GM12878 (cell line): Measurements from ENCODE around the gene USP46. TPM values are rescaled to one million over a fixed set of nuclear protein-coding genes. Genes with fewer than 3 reads are reported as not detected.
A peak's percentile ranks its signal among the peaks of the same experiment; 100 is the strongest.

Source experiments
- POU2F2 ChIP-seq: IDR thresholded peaks from 3 replicates; pipeline ENCODE4 v1.6.1; 2011; ENCODE audit warnings: low read depth, mild to moderate bottlenecking, low read length, borderline replicate concordance
- SUZ12 ChIP-seq: fragments of 200-600 bp; sonication (generic); IDR thresholded peaks from one replicate; pipeline ENCODE4 v1.6.1; 2018; ENCODE audit warnings: antibody characterized with exemption, mild to moderate bottlenecking; ENCODE audit not compliant: unreplicated experiment
- YY1 ChIP-seq: IDR thresholded peaks from 2 replicates; pipeline ENCODE4 v1.6.1; 2011; ENCODE audit warnings: low read depth, mild to moderate bottlenecking, low read length
- polyA plus RNA-seq, 11 experiments: library from polyadenylated mRNA; depleted of rRNA in 4 of 11; unstranded in 6 of 11; stranded (reverse) in 5 of 11; fragments of >200 nt; fragmentation: Nextera tagmentation in 4 of 11; fragmentation: Illumina TruSeq in 1 of 11; extraction: Ambion mirVana in 4 of 11; extraction: Trizol in 1 of 11; gene quantifications; 1 replicate in 1 of 11; 2 replicates in 10 of 11; pipeline versions ENCODE4 v1.2.1 to v1.2.3, GENCODE V29; 2011 to 2016; ENCODE audit warnings: inconsistent platforms in 2 of 11, missing spikeins in 2 of 11, low read depth in 1 of 11
- total RNA-seq, 4 experiments: library from RNA; depleted of rRNA in 3 of 4; stranded (reverse); fragments of >200 nt in 3 of 4; fragmentation: Illumina TruSeq in 1 of 4; extraction: Trizol in 1 of 4; gene quantifications; 2 replicates each; pipeline versions ENCODE4 v1.2.1 to v1.2.3, GENCODE V29; 2013 to 2021
- TF ChIP-seq, protein P1 (sequence below): fragments of 450-650 bp; IDR thresholded peaks from 2 replicates; pipeline ENCODE4 v1.6.1; 2017; ENCODE audit warnings: low read depth, mild to moderate bottlenecking, moderate library complexity
- TF ChIP-seq, protein P2 (sequence below), 3 experiments: IDR thresholded peaks in 2 of 3; conservative IDR thresholded peaks in 1 of 3; 2 replicates each; pipeline ENCODE4 v1.5.1; 2011; ENCODE audit warnings: low read depth in 3 of 3, low read length in 3 of 3, mild to moderate bottlenecking in 3 of 3, control low read depth in 2 of 3, moderate library complexity in 2 of 3, inconsistent platforms in 1 of 3, mixed read lengths in 1 of 3; ENCODE audit not compliant: control insufficient read depth in 2 of 3, insufficient read depth in 1 of 3; ENCODE audit errors: extremely low read depth in 1 of 3

The USP46 gene
- total and polyA plus RNA-seq, 10 of the 15 experiments (the other 5 are each of a cell fraction or from before 2014, with no cell fraction given): 5.3 to 20.1 (median 12.0) TPM

DNA sequence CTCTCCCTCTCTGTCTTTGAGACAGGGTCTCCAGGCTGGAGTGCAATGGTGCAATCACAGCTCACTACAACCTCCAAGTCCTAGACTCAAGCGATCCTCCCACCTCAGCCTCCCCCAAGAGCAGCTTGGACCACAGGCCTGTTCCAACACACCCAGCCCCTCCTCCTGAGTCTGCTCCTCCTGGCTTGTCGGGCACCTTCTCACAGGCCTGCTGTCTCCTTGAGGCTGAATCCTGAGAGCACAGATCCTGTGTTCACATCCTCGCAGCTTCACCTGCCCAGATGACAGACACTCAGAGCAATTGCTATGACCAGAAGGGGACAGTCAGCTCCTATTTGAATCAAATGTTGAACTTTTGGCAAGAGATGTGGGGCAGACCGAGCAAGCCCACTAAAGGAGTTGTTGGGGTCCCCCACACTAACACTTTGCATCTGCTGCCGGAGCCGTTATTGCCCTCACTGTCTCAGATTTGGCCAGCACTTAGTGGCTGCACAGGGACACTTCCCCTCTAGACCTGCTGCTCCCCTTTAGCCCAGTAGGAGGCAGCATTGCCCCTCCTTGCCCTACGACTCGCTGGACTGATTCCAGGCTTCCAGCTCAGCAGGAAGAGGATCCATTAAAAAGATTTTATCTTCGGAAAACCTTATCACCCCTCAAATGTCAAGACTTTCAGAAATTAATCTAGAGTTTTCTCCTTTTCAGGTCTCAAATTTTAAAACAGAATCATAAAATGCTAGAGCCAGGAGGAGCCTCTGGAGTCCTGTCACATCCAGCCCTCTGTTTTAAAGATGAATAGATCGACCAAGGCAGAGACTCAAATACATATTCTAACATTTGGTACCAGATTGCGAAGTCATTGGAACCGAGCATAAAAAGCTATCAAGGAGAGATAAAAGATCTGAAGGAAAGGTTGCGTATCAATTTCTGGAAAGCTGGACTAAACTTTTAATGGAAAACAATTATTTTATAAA lies 113.7 kb downstream of the USP46 start (continued):
- 0 out of 2 replicates have a peak, but pooled peaks have one; percentile 41 for TF ChIP-seq YY1
- TF ChIP-seq, protein P1, sequence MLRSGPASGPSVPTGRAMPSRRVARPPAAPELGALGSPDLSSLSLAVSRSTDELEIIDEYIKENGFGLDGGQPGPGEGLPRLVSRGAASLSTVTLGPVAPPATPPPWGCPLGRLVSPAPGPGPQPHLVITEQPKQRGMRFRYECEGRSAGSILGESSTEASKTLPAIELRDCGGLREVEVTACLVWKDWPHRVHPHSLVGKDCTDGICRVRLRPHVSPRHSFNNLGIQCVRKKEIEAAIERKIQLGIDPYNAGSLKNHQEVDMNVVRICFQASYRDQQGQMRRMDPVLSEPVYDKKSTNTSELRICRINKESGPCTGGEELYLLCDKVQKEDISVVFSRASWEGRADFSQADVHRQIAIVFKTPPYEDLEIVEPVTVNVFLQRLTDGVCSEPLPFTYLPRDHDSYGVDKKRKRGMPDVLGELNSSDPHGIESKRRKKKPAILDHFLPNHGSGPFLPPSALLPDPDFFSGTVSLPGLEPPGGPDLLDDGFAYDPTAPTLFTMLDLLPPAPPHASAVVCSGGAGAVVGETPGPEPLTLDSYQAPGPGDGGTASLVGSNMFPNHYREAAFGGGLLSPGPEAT: no peak
- no peak for TF ChIP-seq POU2F2
- TF ChIP-seq SUZ12: no peak
- TF ChIP-seq, protein P2, sequence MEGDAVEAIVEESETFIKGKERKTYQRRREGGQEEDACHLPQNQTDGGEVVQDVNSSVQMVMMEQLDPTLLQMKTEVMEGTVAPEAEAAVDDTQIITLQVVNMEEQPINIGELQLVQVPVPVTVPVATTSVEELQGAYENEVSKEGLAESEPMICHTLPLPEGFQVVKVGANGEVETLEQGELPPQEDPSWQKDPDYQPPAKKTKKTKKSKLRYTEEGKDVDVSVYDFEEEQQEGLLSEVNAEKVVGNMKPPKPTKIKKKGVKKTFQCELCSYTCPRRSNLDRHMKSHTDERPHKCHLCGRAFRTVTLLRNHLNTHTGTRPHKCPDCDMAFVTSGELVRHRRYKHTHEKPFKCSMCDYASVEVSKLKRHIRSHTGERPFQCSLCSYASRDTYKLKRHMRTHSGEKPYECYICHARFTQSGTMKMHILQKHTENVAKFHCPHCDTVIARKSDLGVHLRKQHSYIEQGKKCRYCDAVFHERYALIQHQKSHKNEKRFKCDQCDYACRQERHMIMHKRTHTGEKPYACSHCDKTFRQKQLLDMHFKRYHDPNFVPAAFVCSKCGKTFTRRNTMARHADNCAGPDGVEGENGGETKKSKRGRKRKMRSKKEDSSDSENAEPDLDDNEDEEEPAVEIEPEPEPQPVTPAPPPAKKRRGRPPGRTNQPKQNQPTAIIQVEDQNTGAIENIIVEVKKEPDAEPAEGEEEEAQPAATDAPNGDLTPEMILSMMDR (IDR thresholded peaks at IDR 0.05 in 2 of 3, conservative IDR thresholded peaks at IDR 0.05 in 1 of 3; ENCODE audit: control insufficient read depth in 2 of 3, extremely low read depth in 1 of 3, insufficient read depth in 1 of 3, low read depth in 3 of 3, low read length in 3 of 3): peak; percentile 93 to 96 (median 95)

Other genes starting within 250 kb of the USP46 start
- gene ERVMER34-1, start 92.1 kb upstream of the USP46 start, total RNA-seq (2014; rRNA removed): not detected in 2 replicates
- gene ERVMER34-1, start 92.1 kb upstream of the USP46 start, total RNA-seq (2014; rRNA removed; fragmentation: Illumina TruSeq; extraction: Trizol): not detected in 2 replicates
- not detected in 2 replicates for gene ERVMER34-1, start 92.1 kb upstream of the USP46 start, total RNA-seq (2021)
- gene ERVMER34-1, start 92.1 kb upstream of the USP46 start, polyA plus RNA-seq (2011; rRNA removed): not detected in 2 replicates
- gene ERVMER34-1, start 92.1 kb upstream of the USP46 start, polyA plus RNA-seq (2014; fragmentation: Illumina TruSeq; extraction: Trizol): not detected in 2 replicates
- gene ERVMER34-1, start 92.1 kb upstream of the USP46 start, polyA plus RNA-seq (2014; fragmentation: Nextera tagmentation; extraction: Ambion mirVana): not detected
- gene ERVMER34-1, start 92.1 kb upstream of the USP46 start, polyA plus RNA-seq (2014; rRNA removed): not detected in 2 replicates
- gene ERVMER34-1, start 92.1 kb upstream of the USP46 start, polyA plus RNA-seq (2016; fragmentation: Nextera tagmentation; extraction: Ambion mirVana): not detected
- gene RASL11B, start 203.0 kb upstream of the USP46 start, total RNA-seq (2014; rRNA removed): 0.06 TPM in 1 of 2 replicates, not detected in the other
- not detected in 2 replicates for gene RASL11B, start 203.0 kb upstream of the USP46 start, total RNA-seq (2014; rRNA removed; fragmentation: Illumina TruSeq; extraction: Trizol)
- gene RASL11B, start 203.0 kb upstream of the USP46 start, total RNA-seq (2021): not detected in 2 replicates
- not detected in 2 replicates for gene RASL11B, start 203.0 kb upstream of the USP46 start, polyA plus RNA-seq (2011; rRNA removed)
- gene RASL11B, start 203.0 kb upstream of the USP46 start, polyA plus RNA-seq (2014; fragmentation: Illumina TruSeq; extraction: Trizol): 0.21 TPM in 1 of 2 replicates, not detected in the other
- under 1 TPM in 1 of 2 experiments, not detected in 1; 0.08 TPM for gene RASL11B, start 203.0 kb upstream of the USP46 start, polyA plus RNA-seq (2014; fragmentation: Nextera tagmentation; extraction: Ambion mirVana)
- gene RASL11B, start 203.0 kb upstream of the USP46 start, polyA plus RNA-seq (2014; rRNA removed): 0.06 and 0.19 TPM in 2 replicates
- gene RASL11B, start 203.0 kb upstream of the USP46 start, polyA plus RNA-seq (2016; fragmentation: Nextera tagmentation; extraction: Ambion mirVana): under 1 TPM; 0.19 to 0.45 TPM